ENCODE results near the gene CDH6. TPM values are rescaled to one million over a fixed set of nuclear protein-coding genes. Genes with fewer than 3 reads are reported as not detected.
A peak's percentile ranks its signal among the peaks of the same experiment; 100 is the strongest.

The CDH6 gene
- polyA plus RNA-seq, 1 donor: 13.1 TPM

- peak; percentile 75 to 84 for DNase-seq
- H3K4me1 ChIP-seq (ENCODE audit: control insufficient read depth, insufficient read depth, low read length): peaks cover 6% of the 10 kb centered on the region
- no peaks in the 10 kb centered on the region for H3K27me3 ChIP-seq (ENCODE audit: control insufficient read depth, insufficient read depth, low read length)
- WGBS (ENCODE audit: insufficient coverage, low lambda C conversion rate): no CpG with 5 or more reads among the region's 5 CpGs
- H3K4me3 ChIP-seq (ENCODE audit: low read length): no peak overlapping the region
- no peaks in the 10 kb centered on the region for H3K9me3 ChIP-seq (ENCODE audit: control insufficient read depth, low read depth, low read length)
- peak overlapping the region; percentile 37 for H3K27ac ChIP-seq (ENCODE audit: low read length)
- H3K36me3 ChIP-seq (ENCODE audit: control insufficient read depth, insufficient read depth, low read length): no peaks in the 10 kb centered on the region
Measured at GRCh38 chr5:31237174-31237573, 43.7 kb downstream of the CDH6 start.

GRCh38 chr5:31238497-31238896 is 45.0 kb downstream of the CDH6 start:
- WGBS (ENCODE audit: insufficient coverage, low lambda C conversion rate): 100% methylated on average over 1 of the region's 2 CpGs
- H3K36me3 ChIP-seq (ENCODE audit: control insufficient read depth, insufficient read depth, low read length): no peaks in the 10 kb centered on the region
- H3K9me3 ChIP-seq (ENCODE audit: control insufficient read depth, low read depth, low read length): no peaks in the 10 kb centered on the region
- H3K27ac ChIP-seq (ENCODE audit: low read length): no peak overlapping the region
- H3K4me3 ChIP-seq (ENCODE audit: low read length): no peak overlapping the region
- DNase-seq: no peak
- H3K27me3 ChIP-seq (ENCODE audit: control insufficient read depth, insufficient read depth, low read length): no peaks in the 10 kb centered on the region
- H3K4me1 ChIP-seq (ENCODE audit: control insufficient read depth, insufficient read depth, low read length): peaks cover 6% of the 10 kb centered on the region

- Histone ChIP-seq H3K27me3 (ENCODE audit: control insufficient read depth, insufficient read depth, low read length) (no peaks in the 10 kb centered on the region), H3K4me1 (ENCODE audit: control insufficient read depth, insufficient read depth, low read length) (no peaks in the 10 kb centered on the region), H3K27ac (ENCODE audit: low read length) (no peak overlapping the region), H3K4me3 (ENCODE audit: low read length) (no peak overlapping the region), H3K9me3 (ENCODE audit: control insufficient read depth, low read depth, low read length) (no peaks in the 10 kb centered on the region), H3K36me3 (ENCODE audit: control insufficient read depth, insufficient read depth, low read length) (no peaks in the 10 kb centered on the region)
- no CpG with 5 or more reads among the region's 1 CpG for WGBS (ENCODE audit: insufficient coverage, low lambda C conversion rate)
- DNase-seq: no peak
Measured at GRCh38 chr5:31244921-31245320, 51.4 kb downstream of the CDH6 start.

- no peak for DNase-seq
- Histone ChIP-seq H3K36me3 (ENCODE audit: control insufficient read depth, insufficient read depth, low read length) (no peaks in the 10 kb centered on the region), H3K27ac (ENCODE audit: low read length) (no peak overlapping the region), H3K27me3 (ENCODE audit: control insufficient read depth, insufficient read depth, low read length) (no peaks in the 10 kb centered on the region), H3K4me1 (ENCODE audit: control insufficient read depth, insufficient read depth, low read length) (no peaks in the 10 kb centered on the region), H3K4me3 (ENCODE audit: low read length) (no peak overlapping the region), H3K9me3 (ENCODE audit: control insufficient read depth, low read depth, low read length) (no peaks in the 10 kb centered on the region)
Measured at GRCh38 chr5:31247381-31247780, 53.9 kb downstream of the CDH6 start.

GRCh38 chr5:31250201-31250600 is 56.7 kb downstream of the CDH6 start:
- Histone ChIP-seq H3K4me1 (ENCODE audit: control insufficient read depth, insufficient read depth, low read length) (no peaks in the 10 kb centered on the region), H3K9me3 (ENCODE audit: control insufficient read depth, low read depth, low read length) (no peaks in the 10 kb centered on the region), H3K4me3 (ENCODE audit: low read length) (no peak overlapping the region), H3K27ac (ENCODE audit: low read length) (no peak overlapping the region), H3K27me3 (ENCODE audit: control insufficient read depth, insufficient read depth, low read length) (no peaks in the 10 kb centered on the region), H3K36me3 (ENCODE audit: control insufficient read depth, insufficient read depth, low read length) (no peaks in the 10 kb centered on the region)
- DNase-seq: no peak
- no CpG with 5 or more reads among the region's 3 CpGs for WGBS (ENCODE audit: insufficient coverage, low lambda C conversion rate)

GRCh38 chr5:31251032-31251431 is 57.5 kb downstream of the CDH6 start:
- Histone ChIP-seq H3K9me3 (ENCODE audit: control insufficient read depth, low read depth, low read length) (no peaks in the 10 kb centered on the region), H3K4me3 (ENCODE audit: low read length) (no peak overlapping the region), H3K36me3 (ENCODE audit: control insufficient read depth, insufficient read depth, low read length) (no peaks in the 10 kb centered on the region), H3K4me1 (ENCODE audit: control insufficient read depth, insufficient read depth, low read length) (no peaks in the 10 kb centered on the region), H3K27me3 (ENCODE audit: control insufficient read depth, insufficient read depth, low read length) (no peaks in the 10 kb centered on the region), H3K27ac (ENCODE audit: low read length) (no peak overlapping the region)
- no CpG with 5 or more reads among the region's 4 CpGs for WGBS (ENCODE audit: insufficient coverage, low lambda C conversion rate)
- no peak for DNase-seq

GRCh38 chr5:31255041-31255440 is 61.6 kb downstream of the CDH6 start:
- no peaks in the 10 kb centered on the region for H3K27me3 ChIP-seq (ENCODE audit: control insufficient read depth, insufficient read depth, low read length)
- no peak overlapping the region for H3K27ac ChIP-seq (ENCODE audit: low read length)
- no peaks in the 10 kb centered on the region for H3K4me1 ChIP-seq (ENCODE audit: control insufficient read depth, insufficient read depth, low read length)
- no peaks in the 10 kb centered on the region for H3K36me3 ChIP-seq (ENCODE audit: control insufficient read depth, insufficient read depth, low read length)
- no peak for DNase-seq
- WGBS (ENCODE audit: insufficient coverage, low lambda C conversion rate): 96% methylated on average over 4 of the region's 10 CpGs
- H3K9me3 ChIP-seq (ENCODE audit: control insufficient read depth, low read depth, low read length): no peaks in the 10 kb centered on the region
- no peak overlapping the region for H3K4me3 ChIP-seq (ENCODE audit: low read length)

GRCh38 chr5:31268256-31268655 is 74.8 kb downstream of the CDH6 start:
- H3K27me3 ChIP-seq (ENCODE audit: control insufficient read depth, insufficient read depth, low read length): no peaks in the 10 kb centered on the region
- no CpG with 5 or more reads among the region's 2 CpGs for WGBS (ENCODE audit: insufficient coverage, low lambda C conversion rate)
- DNase-seq: no peak

GRCh38 chr5:31268686-31269085 is 75.2 kb downstream of the CDH6 start:
- DNase-seq: peak; percentile 12 to 29
- Histone ChIP-seq H3K27ac (ENCODE audit: low read length) (peak overlapping the region; percentile 26), H3K27me3 (ENCODE audit: control insufficient read depth, insufficient read depth, low read length) (no peaks in the 10 kb centered on the region), H3K4me1 (ENCODE audit: control insufficient read depth, insufficient read depth, low read length) (no peaks in the 10 kb centered on the region), H3K9me3 (ENCODE audit: control insufficient read depth, low read depth, low read length) (no peaks in the 10 kb centered on the region), H3K36me3 (ENCODE audit: control insufficient read depth, insufficient read depth, low read length) (no peaks in the 10 kb centered on the region), H3K4me3 (ENCODE audit: low read length) (no peak overlapping the region)
- 47% methylated on average over 2 of the region's 4 CpGs for WGBS (ENCODE audit: insufficient coverage, low lambda C conversion rate)

More at GRCh38 chr5:31268256-31268655, 74.8 kb downstream of the CDH6 start:
- Histone ChIP-seq H3K27ac (ENCODE audit: low read length) (no peak overlapping the region), H3K4me1 (ENCODE audit: control insufficient read depth, insufficient read depth, low read length) (no peaks in the 10 kb centered on the region), H3K9me3 (ENCODE audit: control insufficient read depth, low read depth, low read length) (no peaks in the 10 kb centered on the region), H3K4me3 (ENCODE audit: low read length) (no peak overlapping the region), H3K36me3 (ENCODE audit: control insufficient read depth, insufficient read depth, low read length) (no peaks in the 10 kb centered on the region)

GRCh38 chr5:31269259-31269658 is 75.8 kb downstream of the CDH6 start:
- no CpG with 5 or more reads among the region's 4 CpGs for WGBS (ENCODE audit: insufficient coverage, low lambda C conversion rate)
- DNase-seq: peak in 1 of 2 donors; percentile 10
- Histone ChIP-seq H3K4me1 (ENCODE audit: control insufficient read depth, insufficient read depth, low read length) (no peaks in the 10 kb centered on the region), H3K4me3 (ENCODE audit: low read length) (no peak overlapping the region), H3K9me3 (ENCODE audit: control insufficient read depth, low read depth, low read length) (no peaks in the 10 kb centered on the region), H3K36me3 (ENCODE audit: control insufficient read depth, insufficient read depth, low read length) (no peaks in the 10 kb centered on the region), H3K27me3 (ENCODE audit: control insufficient read depth, insufficient read depth, low read length) (no peaks in the 10 kb centered on the region), H3K27ac (ENCODE audit: low read length) (peak overlapping the region; percentile 26)

- WGBS (ENCODE audit: insufficient coverage, low lambda C conversion rate): 95% methylated on average over 2 of the region's 5 CpGs
- Histone ChIP-seq H3K9me3 (ENCODE audit: control insufficient read depth, low read depth, low read length) (no peaks in the 10 kb centered on the region), H3K36me3 (ENCODE audit: control insufficient read depth, insufficient read depth, low read length) (no peaks in the 10 kb centered on the region), H3K4me3 (ENCODE audit: low read length) (no peak overlapping the region), H3K27me3 (ENCODE audit: control insufficient read depth, insufficient read depth, low read length) (no peaks in the 10 kb centered on the region), H3K27ac (ENCODE audit: low read length) (no peak overlapping the region), H3K4me1 (ENCODE audit: control insufficient read depth, insufficient read depth, low read length) (no peaks in the 10 kb centered on the region)
- DNase-seq: no peak
Measured at GRCh38 chr5:31270396-31270795, 76.9 kb downstream of the CDH6 start.
